Peyer's patch (tissue), 4 donors: ENCODE data around the gene XPR1. TPM values are rescaled to one million over a fixed set of nuclear protein-coding genes. Genes with fewer than 3 reads are reported as not detected.

Experiments used
- DNase-seq, 3 donors: peaks; one replicate each; pipeline ENCODE4 v3.0.0-alpha.2; 2017 to 2019
- H3K27ac ChIP-seq, 4 donors: fragments of 200-600 bp; sonication (generic); one replicate each; pipeline ENCODE4 v1.5.1; 2016 to 2019
- H3K27me3 ChIP-seq, 2 donors: fragments of 200-600 bp; sonication (generic); one replicate each; pipeline ENCODE4 v1.5.1; 2019
- H3K36me3 ChIP-seq, 3 donors: fragments of 200-600 bp; sonication (generic); one replicate each; pipeline ENCODE4 v1.5.1; 2016 to 2019
- H3K4me1 ChIP-seq, 4 donors: fragments of 200-600 bp; sonication (generic); one replicate each; pipeline ENCODE4 v1.5.1; 2016 to 2019
- H3K4me3 ChIP-seq, 4 donors: fragments of 200-600 bp; sonication (generic); 1 replicate in 3 of 4; 2 replicates in 1 of 4; pipeline ENCODE4 v1.5.1; 2016 to 2019; ENCODE audit warnings: mild to moderate bottlenecking in 1 of 4
- H3K9me3 ChIP-seq, 4 donors: fragments of 200-600 bp; sonication (generic); one replicate each; pipeline ENCODE4 v1.5.1; 2016 to 2019; ENCODE audit warnings: mild to moderate bottlenecking in 1 of 4
- POLR2A ChIP-seq, 2 donors: fragments of 450-650 bp; IDR thresholded peaks; one replicate each; pipeline ENCODE4 v1.5.1; 2017; ENCODE audit warnings: antibody characterized with exemption in 2 of 2, mild to moderate bottlenecking in 2 of 2, moderate library complexity in 2 of 2
- small RNA-seq, 2 donors: library from RNA; depleted of rRNA; stranded (forward); fragments of <200 nt; gene quantifications; one replicate each; pipeline ENCODE3, GENCODE V24; 2016
- total RNA-seq, 4 donors: library from RNA; depleted of rRNA; stranded (reverse); fragments of >200 nt; gene quantifications; one replicate each; pipeline ENCODE4 v1.1.0, GENCODE V29; 2016
- TF ChIP-seq, protein P1 (sequence below), 6 experiments: fragments of 450-650 bp in 4 of 6; fragments of 200-600 bp in 2 of 6; sonication (generic) in 1 of 6; IDR thresholded peaks; one replicate each; pipeline ENCODE4 v1.5.1; 2017 to 2019; ENCODE audit warnings: antibody characterized with exemption in 6 of 6, mild to moderate bottlenecking in 3 of 6, moderate library complexity in 1 of 6

XPR1 gene
- total RNA-seq, 4 donors from 2014 or later = 29.7 to 59.7 (median 53.9) TPM

DNA sequence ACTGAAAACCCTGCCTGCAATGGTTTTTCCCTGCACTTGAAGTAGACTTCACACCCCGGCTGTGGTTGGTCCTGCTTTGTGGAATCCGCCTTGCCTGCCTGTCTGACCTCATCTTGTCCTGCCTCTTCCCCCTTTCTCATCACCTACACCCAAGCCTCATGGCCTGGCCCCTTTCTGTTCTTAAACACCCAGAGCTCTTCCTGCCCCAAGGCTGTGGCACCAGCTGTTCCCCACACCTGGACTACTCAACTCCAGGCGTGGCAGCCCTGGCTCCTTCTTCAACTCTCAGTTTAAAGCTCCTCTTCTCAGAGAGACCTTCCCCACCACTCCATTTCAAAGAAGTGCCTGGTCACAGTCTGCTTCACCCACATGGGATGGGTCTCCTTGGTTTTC, 307.9 kb downstream of the XPR1 start:
- DNase-seq = no peak

More for the DNA sequence above, 307.9 kb downstream of the XPR1 start:
- no peak overlapping the region for H3K27ac ChIP-seq
- no peaks in the 10 kb centered on the region for H3K4me1 ChIP-seq
- no peaks in the 10 kb centered on the region for H3K27me3 ChIP-seq
- TF ChIP-seq, protein P1, sequence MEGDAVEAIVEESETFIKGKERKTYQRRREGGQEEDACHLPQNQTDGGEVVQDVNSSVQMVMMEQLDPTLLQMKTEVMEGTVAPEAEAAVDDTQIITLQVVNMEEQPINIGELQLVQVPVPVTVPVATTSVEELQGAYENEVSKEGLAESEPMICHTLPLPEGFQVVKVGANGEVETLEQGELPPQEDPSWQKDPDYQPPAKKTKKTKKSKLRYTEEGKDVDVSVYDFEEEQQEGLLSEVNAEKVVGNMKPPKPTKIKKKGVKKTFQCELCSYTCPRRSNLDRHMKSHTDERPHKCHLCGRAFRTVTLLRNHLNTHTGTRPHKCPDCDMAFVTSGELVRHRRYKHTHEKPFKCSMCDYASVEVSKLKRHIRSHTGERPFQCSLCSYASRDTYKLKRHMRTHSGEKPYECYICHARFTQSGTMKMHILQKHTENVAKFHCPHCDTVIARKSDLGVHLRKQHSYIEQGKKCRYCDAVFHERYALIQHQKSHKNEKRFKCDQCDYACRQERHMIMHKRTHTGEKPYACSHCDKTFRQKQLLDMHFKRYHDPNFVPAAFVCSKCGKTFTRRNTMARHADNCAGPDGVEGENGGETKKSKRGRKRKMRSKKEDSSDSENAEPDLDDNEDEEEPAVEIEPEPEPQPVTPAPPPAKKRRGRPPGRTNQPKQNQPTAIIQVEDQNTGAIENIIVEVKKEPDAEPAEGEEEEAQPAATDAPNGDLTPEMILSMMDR (IDR thresholded peaks at IDR 0.05) = no peak
- no peak for TF ChIP-seq POLR2A (IDR thresholded peaks at IDR 0.05)
- no peaks in the 10 kb centered on the region for H3K9me3 ChIP-seq
- H3K4me3 ChIP-seq = no peak overlapping the region
- peaks cover 0 to 5% (median 0%) of the 10 kb centered on the region in 3 donors for H3K36me3 ChIP-seq

Small RNAs within 50 kb of the gene (small RNA-seq; reads per million reads assigned to genes)
- 0 reads per million in 2 donors for gene RF00026

Other genes starting within 250 kb of the XPR1 start
- 10 to 100 TPM; 32.2 to 56.1 (median 32.7) TPM for gene ACBD6, start 129.4 kb upstream of the XPR1 start, total RNA-seq
- gene OVAAL, start 73.1 kb upstream of the XPR1 start, total RNA-seq = not detected